ENCODE results near the gene KRI1.
"Not testable (repeated sequence)": the region's sequence is repeated elsewhere in the genome, so short reads cannot be mapped to it uniquely, and the experiment has no call there.

Gene KRI1

DNA sequence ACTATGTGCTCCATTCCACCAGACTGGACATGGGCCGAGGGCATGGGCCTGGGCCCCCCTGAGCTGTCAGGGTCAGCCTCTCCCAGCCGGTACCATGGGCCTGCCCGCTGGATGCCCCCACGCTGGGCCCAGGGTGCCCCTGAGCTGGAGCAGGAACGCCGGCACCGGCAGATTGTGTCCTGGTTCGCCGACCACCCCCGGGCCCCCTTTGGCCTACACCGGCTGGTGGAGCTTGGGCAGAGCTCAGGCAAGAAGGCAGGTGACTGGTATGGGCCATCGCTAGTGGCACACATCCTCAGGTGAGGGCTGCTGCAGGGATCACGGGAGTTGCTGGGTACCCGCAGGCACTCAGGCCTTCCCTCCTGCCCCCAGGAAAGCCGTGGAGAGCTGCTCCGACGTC lies 19.0 kb downstream of the KRI1 start:
- DNase-seq, result no peak

DNA sequence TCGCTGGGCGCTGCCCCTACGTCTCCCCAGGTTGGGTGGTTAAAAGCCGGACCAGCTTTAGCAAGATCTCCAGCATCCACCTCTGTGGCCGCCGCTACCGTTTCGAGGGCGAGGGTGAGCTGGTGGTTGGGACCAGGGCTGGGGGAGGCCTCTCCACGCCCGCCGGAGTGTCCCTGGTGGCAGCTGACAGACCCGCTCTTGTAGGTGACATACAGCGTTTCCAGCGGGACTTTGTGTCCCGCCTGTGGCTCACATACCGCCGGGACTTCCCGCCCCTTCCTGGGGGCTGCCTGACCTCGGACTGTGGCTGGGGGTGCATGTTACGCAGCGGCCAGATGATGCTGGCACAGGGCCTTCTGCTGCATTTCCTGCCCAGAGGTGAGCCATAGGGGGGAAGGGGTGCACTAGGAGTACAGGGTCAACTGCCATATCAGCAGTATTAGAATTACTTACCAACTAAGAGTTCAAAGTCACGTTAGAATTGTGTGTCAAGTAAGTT lies 21.0 kb downstream of the KRI1 start:
- no peak for DNase-seq

DNA sequence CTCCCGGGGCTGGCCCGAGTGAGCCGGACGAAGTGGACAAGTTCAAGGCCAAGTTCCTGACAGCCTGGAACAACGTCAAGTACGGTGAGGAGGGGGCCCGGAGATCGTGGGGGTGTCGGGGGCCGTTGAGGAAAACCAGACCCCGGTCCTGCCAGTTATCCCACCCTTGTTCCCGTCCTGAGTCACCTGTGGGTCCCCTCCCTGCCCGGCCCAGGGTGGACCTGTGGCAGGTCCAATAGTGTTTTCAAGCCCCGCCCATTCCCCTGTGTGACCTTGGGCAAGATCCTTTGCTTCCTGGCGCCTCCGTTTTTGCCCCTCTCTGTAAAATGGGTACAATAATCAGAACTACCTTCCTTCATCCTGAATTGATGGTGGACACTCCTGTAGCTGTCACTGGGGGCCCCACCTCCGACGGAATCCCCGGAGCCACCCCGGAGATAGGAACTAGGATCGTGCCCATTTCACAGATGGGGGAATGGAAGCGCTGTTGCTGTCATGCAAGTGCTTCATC lies 21.5 kb downstream of the KRI1 start:
- DNase-seq, result no peak

DNA sequence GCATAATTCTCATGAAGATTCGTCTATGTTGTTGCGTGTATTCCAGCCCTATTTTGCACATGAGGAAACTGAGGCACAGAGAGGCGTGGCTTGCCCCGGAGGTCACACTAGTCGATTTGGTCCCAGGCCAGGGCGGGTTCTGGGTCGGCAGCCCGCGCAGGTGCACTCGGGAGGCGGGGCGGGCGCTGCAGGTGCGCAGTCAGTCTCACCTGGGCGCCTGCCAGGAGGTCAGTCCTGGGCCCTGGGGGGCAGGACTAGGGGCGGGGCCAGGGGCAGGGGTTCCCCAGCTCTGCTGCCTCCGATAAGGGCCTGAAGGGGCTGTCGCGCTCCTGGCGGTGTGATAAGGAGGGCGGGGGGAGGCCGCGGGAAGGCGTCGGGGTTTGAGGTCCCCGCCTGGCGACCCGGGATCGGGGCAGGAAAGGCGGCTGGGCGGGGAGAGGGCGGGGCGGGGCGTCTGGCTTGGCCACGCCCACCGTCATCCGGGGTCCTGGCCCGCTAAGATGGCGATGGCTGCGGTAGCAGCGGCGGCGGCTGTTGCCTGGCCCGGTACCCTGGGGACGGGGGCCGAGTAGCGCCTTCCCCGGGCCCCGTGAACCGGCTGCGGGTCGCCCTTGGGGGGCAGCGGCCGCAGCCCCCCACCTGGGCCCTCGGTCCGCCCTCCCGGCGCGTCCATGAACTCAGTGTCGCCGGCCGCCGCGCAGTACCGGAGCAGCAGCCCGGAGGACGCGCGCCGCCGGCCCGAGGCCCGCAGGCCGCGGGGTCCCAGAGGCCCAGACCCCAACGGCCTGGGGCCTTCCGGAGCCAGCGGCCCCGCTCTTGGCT lies 22.2 kb downstream of the KRI1 start, which contains the start of gene ATG4D:
TSS of gene ATG4D (plus strand) at position 485 of the 822 bp plus-strand sequence. CDS start at position 672, 187 bp downstream.
- DNase-seq, result peak; percentile 71

DNA sequence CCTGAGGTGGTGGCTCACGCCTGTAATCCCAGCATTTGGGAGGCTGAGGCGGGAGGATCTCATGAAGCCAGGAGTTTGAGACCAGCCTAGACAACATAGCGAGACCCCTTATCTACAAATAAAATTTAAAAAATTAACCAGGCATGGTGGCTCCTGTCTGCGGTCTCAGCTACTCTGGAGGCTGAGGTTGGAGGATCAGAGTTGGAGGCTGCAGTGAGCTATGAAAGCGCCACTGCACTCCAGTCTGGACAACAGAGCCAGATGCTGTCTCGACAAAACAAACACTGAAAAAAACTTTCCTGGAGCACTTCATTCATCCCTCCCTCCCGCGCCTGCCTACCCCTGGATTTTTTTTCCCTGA lies 22.8 kb downstream of the KRI1 start:
- DNase-seq, result no peak

DNA sequence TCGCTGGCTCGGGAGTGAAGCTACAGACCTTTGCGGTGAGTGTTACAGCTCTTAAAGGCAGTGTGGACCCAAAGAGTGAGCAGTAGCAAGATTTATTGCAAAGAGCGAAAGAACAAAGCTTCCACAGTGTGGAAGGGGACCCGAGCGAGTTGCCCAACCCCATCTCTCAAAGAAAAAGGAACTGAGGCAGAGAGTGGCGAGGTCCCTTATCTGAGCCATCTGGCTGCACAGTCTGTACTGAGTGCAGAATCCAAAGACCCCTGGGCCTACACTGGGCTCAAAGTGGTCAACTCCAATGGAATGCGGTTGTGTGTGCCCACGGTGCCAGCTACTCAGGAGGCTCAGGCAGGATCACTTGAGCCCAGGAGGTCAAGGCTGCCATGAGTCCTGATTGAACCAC lies 26.8 kb downstream of the KRI1 start:
- DNase-seq, result not testable (repeated sequence)

DNA sequence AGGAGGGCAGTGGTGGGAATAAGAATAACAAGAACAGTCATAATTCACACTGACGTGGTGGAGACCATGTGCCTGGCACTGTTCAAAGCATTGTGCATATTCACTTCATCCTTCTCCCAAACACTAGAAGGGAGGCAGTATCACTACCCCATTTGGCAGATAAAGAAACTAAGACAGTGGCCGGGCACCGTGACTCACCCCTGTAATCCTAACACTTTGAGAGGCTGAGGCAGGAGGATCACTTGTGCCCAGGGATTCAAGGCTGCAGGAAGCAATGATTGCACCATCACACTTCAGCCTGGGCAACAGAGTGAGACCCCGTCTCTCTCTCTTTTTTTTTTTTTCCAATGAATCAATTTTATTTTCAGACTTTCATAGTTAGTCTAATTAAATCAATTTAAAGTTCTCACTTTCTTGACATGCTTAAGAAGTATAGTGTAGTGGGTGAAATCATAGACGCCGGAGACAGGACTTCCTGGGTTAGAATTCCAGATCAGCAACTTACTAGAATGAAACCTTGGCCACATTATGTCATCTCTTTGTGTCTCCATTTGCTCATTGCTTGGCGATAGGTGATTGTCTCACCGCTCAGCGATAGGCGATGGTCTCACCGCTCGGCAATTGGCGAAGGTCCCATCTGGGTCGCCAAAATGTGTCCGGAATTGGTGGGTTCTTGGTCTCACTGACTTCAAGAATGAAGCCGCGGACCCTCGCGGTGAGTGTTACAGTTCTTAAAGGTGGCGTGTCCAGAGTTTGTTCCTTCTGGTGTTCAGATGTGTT lies 27.4 kb downstream of the KRI1 start:
- no peak for DNase-seq

DNA sequence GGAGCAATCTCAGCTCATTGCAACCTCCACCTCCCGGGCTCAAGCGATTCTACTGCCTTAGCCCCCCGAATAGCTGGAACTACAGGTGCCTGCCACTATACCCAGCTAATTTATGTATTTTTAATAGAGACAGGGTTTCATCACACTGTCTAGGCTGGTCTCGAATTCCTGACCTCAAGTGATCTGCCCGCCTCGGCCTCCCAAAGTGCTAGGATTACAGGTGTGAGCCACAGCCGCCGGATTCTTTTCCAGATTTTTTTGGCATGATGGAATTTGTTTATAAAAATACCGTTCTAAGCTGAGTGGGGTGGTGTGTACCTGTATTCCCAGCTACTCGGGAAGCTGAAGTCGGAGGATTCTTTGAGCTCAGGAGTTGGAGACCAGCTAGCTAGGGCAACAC lies 28.1 kb downstream of the KRI1 start:
- DNase-seq, result no peak

DNA sequence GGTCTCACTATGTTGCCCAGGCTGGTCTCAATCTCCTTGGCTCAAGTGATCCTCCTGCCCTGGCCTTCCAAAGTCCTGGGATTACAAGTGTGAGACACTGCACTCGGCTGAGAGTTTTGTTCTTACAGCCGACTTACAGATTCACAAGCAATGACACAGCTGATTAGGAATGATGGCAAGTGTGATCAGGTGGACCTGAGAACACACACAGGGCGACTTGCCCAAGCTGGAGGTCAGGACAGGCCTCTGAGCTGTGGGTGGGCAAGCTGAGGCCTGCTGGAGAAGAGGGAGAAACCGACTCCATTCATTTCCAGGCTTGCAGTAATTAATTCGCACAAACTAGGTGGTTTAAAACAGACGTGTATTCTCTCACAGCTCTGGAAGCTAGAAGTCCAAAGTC lies 30.2 kb downstream of the KRI1 start:
- DNase-seq, result no peak

DNA sequence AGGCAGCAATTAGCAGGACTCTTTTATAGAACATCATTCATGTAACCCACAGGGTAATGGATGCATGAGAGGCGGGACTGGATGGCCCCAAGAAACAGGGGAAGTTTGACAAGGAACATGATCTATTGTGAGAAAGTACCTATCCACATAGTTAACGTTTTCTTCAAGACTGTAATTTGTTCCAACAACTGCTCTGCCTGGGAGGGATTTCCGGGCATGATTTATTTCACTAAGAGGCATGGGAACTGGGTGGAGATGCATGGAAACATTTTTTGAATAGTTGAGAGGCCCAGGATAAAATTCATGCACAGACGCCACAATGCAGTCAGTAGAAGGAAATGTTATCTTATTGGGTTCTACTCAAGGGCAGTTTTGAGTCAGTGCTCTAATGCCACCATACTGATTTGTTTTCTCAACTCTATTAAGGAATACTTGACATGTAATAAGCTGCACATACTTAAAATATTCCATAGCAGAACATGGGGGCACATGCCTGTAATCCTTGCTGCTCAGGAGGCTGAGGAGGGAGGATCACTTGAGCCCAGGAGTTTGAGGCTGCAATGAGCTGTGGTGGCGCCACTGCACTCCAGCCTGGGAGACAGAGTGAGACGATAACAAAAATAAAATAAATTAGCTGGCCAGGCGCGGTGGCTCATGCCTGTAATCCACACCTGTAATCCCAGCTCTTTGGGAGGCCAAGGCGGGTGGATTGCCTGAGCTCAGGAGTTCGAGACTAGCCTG lies 32.0 kb downstream of the KRI1 start:
- no peak for DNase-seq

DNA sequence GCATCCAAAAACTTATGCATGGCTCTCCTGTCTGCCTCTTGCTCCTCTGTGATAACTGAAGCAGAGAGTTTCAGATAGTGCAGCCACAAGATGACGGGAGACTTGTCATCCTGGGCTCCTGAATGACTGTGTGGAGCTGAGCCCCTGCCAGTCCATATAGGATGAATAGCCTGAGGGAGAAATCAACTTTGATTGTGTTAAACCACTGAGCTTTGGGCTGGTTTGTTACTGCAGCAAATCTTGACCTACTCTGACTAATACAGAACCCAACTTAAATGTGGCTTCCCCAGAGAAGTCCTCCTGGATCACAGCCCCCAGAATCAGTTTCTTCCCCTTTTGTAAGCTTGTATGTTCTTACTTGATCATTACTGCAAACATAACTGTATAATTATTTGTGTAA lies 33.4 kb downstream of the KRI1 start:
- DNase-seq, result no peak

DNA sequence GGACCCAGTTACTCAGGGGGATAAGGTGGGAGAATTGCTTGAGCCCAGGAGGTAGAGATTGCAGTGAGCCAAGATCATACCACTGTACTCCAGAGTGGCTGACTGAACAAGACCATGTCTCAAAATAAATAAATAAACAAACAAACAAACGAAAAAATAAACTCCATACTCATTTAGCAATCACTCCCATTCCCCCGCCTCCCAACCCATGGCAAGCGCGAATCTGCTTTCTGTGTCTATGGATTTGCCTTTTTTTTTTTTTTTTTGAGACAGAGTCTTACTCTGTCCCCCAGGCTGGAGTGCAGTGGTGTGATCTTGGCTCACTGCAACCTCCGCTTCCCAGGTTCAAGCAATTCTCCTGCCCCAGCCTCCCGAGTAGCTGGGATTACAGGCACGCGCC lies 38.9 kb downstream of the KRI1 start:
- DNase-seq, result not testable (repeated sequence)

DNA sequence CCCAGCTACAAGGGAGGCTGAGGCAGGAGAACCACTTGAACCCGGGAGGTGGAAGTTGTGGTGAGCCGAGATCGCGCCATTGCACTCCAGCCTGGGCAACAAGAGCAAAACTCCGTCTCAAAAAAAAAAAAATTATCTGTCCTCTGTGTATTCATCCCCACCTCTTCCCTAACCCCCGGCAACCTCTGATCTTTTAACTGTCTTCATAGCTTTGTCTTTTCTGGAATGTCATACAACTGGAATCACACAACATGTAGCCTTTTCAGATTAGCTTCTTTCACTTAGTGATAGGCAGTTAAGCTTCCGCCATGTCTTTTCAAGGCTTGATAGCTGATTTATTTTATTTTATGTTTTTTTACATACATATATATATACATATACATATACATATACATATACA lies 40.2 kb downstream of the KRI1 start:
- no peak for DNase-seq

DNA sequence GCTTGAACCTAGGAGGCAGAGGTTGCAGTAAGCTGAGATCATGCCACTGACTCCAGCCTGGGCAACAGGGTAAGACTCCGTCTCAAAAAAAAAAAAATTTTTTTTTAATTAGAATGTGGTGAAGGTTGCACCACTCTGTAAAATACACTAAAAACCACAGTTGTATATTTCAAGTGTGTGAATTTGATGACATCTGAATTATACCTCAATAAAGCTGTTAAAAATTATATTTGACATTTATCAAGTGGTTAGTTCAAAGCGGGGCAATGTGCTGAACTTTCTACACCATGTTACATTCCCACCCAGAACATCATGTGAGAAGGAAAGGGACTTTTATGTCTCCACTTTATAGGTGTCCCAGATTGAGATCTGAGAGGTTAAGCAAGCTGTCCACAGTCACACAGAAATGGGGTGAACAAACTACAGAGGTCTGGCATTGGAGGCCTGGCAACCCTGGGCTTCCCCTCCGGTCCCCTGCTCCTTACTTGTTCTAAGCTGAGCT lies 42.6 kb downstream of the KRI1 start:
- DNase-seq, result no peak

DNA sequence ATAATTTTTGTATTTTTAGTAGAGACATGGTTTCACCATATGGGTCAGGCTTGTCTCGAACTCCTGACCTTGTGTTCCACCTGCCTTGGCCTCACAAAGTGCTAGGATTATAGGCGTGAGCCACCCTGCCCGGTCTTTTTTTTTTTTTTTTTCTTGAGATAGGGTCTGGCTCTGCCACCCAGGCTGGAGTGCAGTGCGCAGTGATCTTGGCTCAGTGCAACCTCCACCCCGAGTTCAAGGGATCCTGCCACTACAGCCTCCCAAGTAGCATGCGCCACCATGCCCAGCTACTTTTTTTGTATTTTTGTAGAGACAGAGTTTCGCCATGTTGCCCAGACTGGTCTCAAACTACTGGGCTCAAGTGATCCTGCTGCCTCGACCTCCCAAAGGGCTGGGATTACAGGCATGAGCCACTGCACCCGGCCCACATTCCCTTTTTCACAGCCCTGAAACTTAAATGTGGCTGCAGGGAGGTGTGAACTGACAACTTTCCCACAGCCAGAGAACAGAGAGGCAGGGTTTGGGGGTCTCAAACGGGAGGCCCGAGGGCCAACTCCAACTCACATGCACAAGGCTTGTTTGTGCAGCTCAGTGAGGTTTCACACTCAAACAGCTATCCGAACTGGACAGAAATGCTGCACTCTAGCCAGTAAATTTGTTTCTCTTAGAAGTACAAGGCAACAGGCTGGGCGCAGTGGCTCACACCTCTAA lies 44.2 kb downstream of the KRI1 start:
- no peak for DNase-seq

DNA sequence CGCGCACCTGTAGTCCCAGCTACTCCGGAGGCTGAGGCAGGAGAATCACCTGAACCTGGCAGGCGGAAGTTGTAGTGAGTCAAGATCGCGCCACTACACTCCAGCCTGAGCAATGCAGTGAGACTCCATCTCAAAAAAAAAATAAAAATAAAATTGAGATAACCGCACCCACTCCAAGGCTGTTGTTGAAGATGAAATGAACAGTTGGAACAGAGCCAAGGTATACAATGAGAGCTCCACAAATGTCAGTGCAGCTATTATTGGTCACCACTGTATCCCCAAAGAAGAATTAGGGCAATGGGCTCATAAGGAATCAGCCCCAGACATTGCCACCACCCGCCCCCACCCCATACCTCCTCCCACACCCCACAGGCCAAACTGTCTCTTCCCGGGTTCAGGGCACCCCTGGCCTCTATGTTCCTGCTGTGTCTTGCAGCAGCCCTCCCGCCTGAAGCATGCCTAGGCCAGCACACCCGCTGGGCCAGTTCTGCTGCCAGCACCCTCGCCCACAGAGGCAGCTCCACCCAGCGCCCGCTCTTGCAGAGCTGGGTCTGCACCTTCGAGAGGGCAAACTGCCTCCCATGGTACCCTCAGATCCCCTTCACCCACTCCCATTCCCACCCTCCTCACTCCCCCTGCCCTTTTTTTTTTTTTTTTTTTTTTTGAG lies 45.0 kb downstream of the KRI1 start:
- no peak for DNase-seq

DNA sequence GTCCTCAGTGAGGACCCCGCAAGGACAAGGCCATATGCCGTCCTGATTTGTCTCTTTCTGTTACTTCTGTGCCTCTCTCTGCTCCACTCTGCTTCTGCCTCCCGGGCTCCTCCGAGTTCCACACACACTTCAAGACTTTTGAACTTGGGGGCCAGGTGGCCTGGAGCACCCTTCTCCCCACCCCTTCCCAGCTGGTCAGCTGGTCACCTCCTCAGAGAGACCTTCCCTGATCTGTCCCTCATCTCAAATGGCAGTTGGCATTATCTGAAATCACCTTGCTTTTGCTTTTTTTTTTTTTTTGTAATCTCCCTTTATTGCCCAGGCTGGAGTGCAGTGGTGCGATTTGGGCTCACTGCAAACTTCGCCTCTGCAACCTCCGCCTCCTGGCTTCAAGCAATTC lies 46.4 kb downstream of the KRI1 start:
- no peak for DNase-seq

DNA sequence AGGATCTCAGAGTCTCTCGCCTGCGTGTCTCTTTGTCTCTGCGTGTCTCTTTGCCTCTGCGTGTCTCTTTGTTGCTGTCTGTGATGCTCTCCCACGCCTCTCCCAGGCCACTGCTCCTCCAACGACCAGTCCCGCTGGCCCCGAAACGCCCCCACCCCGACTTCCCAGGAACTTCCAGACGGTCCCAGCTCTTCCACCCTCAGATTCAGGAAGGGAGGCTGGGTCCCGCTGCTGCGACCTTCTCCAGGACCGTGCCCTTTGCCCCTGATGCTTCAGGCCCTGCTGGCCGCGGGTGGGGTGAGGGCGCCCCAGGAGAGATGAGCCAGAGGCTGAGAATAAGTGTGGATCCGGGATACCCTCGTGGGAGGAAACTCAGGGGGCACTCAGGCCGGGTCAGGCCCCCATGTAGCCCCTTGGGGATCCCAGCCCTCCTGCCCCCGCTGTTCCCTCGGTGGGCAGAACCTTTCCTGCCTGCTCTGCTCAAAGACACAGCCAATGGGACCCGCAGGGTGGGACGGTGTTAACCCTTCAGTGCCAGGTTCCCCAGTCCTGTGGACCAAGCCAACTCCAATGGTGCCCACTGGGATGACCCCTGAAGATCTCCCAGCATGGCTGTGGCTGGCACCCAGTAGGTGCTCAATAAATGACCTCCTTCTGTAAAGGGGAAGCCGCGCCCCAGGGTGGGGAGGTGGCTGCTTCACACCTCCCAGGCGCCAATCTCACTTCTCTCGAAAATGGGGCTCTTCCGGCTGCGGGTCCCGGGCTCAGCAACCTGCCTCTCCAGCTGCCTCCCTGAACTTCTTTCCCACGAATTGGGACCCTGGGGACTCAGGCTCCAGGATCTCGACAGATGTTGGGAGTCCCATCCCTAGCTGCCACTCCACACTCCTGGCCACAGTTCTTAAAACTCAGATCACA lies 47.1 kb downstream of the KRI1 start:
- DNase-seq, result no peak

DNA sequence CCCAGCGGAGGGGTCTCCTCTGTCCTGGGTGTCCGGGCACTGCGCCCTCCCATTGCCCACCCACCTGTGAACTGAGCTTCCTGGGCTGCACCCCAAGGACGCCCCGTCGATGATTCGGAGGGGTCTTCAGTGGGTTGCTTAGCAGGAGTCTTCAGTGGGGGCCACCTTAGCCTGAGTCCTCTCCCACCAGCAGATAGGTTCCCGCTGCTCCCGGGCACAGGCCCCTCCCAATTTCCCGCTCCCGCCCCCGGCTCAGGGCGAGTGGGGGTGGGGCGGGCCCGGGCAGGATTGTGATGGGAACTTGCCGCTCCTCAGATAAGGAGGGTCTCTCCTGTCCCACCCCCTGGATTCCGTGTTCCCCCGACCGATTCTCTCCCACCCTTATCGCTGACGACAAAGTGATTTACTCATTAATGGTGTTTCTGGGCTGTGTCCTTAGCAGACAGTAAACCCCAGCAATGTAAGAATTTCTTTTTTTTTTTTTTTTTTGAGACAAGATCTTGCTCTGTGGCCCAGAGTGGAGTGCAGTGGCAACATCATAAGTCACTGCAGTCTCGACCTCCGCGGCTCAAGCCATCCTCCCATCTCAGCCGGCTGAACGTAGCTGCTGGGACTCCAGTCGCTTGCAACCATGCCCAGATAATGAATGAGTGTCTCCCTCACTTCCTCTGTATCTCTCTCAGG lies 47.9 kb downstream of the KRI1 start:
- no peak for DNase-seq

DNA sequence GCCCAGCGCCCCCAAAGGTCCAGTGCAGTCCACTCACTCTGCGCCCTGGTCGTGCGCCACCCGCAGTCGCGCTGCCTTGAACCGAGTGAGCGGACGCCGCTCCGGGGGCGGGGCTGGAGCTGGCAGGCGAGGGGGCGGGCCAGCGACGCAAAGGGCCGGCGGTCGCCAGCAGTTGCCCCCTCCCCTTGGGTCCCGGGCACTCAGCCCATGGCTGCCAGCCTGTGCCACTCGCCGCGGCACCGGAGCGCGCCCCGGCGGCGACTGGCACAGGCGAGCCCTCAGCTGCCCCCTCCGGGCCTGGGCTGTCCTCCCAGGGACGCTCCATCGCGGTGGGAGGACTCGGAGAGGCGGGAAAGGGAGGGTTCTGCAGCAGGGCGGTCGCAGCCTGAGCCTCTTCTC lies 48.5 kb downstream of the KRI1 start, which contains the start of gene S1PR5:
TSS of gene S1PR5 (minus strand) at position 87 of the 399 bp plus-strand sequence. CDS start 2,436 bp downstream, outside the sequence.
- no peak for DNase-seq

Data from activated CD4-positive, alpha-beta T cell treated with anti-CD3 and anti-CD28 coated beads for 1 hour (primary cell).